Cerebellar nuclear complex (tissue), 1 donor: ENCODE measurements around the gene PRKCB.

ENCODE experiments used
- DNase-seq, 2 experiments: peaks; one replicate each; lab custom pipeline; 2025; lab: John Stamatoyannopoulos, UW

Gene PRKCB

GRCh38 chr16:23836404-23837311 is 875 bp downstream of the PRKCB start:
- no peak for DNase-seq

GRCh38 chr16:23837553-23838308 is 1.9 kb downstream of the PRKCB start:
- no peak for DNase-seq

- no peak for DNase-seq
Observed at GRCh38 chr16:23838485-23839142, 2.8 kb downstream of the PRKCB start.

GRCh38 chr16:23840310-23840709 is 4.5 kb downstream of the PRKCB start:
- DNase-seq, result no peak

DNA sequence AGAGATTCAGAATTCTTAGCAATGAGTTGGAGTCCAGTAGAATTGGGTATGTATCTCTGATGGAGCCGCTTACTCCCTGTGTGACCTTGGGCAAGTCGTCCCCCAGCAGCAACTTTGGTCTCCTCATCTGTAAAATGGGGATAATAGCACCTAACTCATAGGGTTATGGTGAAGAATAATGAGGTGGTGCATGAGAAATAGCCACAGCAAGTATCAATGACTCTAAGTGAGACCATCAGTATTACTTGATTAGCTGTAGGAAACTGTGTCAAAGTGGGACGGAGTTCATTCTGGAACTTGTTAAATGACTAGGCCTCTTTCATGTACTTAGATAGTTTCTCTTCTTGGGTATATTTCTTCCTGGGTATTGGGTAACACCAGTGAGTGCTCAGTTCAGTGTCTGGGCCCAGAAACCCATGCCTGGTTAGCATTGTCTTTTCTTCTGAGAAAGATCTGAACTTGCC is 6.4 kb downstream of the PRKCB start:
- no peak for DNase-seq

DNA sequence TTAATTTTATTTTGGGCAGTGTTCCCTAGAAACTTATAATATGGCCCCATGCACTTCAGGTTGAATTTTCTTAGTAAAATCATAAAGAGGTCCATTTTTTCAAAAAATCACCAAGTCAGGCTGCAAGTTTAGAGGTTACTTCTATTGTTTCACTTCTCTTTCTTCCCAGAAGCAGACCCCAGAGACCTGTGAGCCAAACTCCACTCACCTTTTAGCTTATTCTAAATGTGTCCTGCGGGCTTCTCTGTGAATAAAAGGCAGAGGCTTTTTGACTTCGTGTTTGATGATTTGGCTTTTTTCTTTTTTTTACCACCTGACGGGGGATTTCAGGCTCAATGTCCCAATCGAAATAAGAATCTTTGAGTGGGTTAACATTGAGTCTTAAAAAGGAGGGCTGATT is 7.4 kb downstream of the PRKCB start:
- DNase-seq, result no peak

GRCh38 chr16:23847251-23847650 is 11.5 kb downstream of the PRKCB start:
- DNase-seq, result no peak

DNA sequence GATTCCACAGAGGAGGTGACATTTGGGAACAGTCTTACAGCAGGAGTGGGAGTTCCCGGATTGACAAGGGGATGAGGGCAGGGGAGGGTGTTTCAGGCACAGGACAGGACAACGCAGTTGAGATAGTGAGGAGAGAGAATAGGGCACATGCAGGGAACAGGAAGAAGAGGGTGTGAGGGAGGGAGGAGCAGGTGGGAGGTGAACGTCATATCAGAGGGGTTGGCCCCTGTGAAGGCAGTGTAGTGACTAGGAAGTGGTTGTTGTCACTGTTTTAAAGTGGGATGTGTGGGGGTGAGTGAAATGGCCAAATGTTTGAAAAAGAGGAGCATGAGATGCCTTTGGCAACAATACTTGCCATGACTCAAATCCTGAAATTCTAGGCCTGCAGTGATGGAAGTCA is 12.2 kb downstream of the PRKCB start:
- no peak for DNase-seq

- no peak for DNase-seq
Observed at GRCh38 chr16:23848958-23849357, 13.2 kb downstream of the PRKCB start.

DNA sequence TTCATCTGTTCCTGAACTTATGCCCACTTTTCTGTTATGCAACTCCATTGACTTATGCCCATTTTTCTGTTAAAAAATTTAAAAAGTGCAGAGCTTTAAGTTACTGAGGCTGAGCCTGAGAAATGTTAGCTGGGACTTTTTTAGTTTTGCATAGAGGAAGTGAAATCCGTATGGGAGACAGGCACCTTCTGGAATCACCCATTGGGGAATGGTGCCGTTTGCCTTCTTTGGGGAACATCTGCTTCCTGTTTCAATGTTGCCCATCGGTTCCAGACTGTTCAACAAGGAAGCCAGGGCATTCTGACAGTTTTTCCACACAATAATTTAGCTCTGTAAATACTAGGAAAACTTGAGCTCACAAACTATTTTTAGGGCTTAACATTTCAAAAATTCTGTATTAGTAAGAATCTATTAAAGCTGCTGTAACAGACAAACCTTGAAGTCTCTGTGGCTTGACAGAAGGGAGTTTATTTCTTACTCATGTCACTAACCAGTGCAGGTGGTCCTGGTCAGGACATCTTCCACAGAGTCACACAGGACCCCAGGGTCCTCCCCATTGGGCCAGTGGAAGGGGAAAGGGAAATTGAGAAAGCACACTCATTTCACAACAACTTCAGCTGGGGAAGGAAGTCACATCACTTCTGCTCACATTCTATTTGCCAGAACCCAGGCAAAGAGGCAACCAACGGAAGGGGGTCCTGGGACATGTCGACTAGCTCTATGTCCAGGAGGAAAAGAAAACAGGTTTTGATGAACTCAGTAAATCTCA is 17.2 kb downstream of the PRKCB start:
- no peak for DNase-seq

- no peak for DNase-seq
Observed at GRCh38 chr16:23855010-23855409, 19.2 kb downstream of the PRKCB start.

GRCh38 chr16:23856251-23856709 is 20.5 kb downstream of the PRKCB start:
- DNase-seq, result no peak

DNA sequence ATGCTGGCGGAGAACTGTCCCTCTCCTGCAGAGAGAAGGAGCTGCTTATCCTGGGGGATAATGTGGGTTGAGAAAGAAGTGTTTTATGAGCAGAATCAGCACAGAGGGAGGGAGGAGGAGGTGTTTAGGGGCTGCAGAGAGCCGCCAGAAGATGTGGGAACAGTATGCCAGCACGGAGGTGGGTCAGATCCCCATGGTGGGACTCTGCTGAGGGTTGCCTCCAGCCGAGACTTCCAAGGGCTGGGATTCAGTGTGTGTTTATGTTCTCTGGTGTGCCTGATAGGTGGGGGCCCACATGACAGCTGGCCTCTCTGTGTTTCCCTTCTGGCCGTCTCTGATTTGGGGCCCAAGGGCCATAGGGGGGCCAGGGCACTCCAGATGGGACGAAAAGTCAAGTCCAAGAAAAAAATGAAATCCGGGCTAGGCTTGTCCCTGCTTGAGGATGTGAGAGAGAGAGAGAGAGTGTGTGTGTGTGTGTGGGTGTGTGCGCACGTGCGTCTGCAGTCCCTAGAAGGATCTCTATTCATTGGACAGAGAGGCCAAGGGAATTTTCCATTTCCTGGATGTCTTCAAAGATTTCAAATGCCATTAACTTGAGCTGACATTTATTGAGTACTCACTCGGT is 21.6 kb downstream of the PRKCB start:
- DNase-seq, result peak in 1 of 2 experiments; percentile 54

DNA sequence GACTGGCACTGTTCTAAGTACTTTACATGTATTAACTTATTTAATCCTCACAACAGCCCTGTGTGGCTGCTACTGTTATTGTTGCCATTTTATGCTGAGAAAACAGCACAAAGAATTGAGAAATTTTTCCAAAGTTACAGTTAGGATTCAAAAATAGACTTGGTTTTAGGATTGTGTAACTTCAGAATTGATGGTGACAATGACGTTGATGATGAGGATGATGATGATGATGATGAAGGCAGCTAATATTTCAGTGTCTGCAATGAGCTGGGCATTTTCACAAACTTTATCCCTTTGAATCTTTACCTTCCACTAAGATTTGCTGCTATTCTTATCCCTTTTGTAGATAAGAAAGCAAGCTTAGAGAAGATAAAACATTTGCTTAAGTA is 22.1 kb downstream of the PRKCB start:
- DNase-seq, result no peak

- DNase-seq, result no peak
Observed at GRCh38 chr16:23858542-23858941, 22.8 kb downstream of the PRKCB start.

GRCh38 chr16:23859713-23860269 is 24.0 kb downstream of the PRKCB start:
- no peak for DNase-seq

DNA sequence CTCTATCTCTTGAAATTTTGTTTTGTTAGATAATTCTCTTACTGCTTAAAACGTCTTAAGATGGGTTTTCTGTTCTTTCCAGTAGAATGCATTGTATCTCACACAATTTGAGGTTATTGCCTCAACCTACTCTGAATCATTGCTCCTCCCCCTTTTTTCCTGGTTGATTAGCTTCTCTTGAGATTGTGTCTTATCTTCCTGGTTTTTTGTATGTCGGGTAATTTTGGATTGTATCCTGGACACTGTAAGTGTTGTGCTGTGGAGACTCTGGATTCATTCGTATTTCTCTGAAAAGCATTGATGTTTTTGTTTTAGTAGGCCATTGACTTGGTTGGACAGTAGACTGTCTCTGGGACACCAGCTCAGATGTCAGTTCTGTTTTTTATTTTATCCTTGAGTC is 26.1 kb downstream of the PRKCB start:
- DNase-seq, result no peak

GRCh38 chr16:23862556-23862955 is 26.8 kb downstream of the PRKCB start:
- no peak for DNase-seq

GRCh38 chr16:23863511-23864422 is 28.0 kb downstream of the PRKCB start:
- DNase-seq, result no peak

DNA sequence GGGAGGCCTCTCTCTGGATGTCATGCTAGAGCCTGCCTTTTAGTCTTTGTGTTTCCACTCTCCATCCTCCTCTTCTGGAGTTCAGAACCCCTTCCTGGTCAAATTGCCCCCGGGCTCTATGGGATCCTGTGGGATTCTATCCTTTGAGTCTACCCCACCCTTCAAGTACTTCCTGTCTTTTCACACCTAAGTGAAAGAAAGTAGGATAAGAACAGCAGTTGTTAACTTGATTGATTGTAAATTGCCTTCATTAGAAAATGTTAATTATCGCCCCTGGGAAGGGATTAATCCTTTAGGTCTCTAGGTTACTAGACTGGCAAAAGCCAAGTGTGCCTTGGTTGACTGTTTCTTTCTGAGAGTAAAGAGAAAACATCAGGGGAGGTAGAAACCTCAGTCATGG is 30.1 kb downstream of the PRKCB start:
- DNase-seq, result no peak
